Fibroblast of lung (primary cell): ENCODE data around the gene GIMAP8. TPM values are rescaled to one million over a fixed set of nuclear protein-coding genes. Genes with fewer than 3 reads are reported as not detected.
"Not testable (repeated sequence)": the region's sequence is repeated elsewhere in the genome, so short reads cannot be mapped to it uniquely, and the experiment has no call there.

ENCODE experiments used
- DNase-seq, 2 donors: peaks; one replicate each; pipeline versions ENCODE4 v3.0.0 to v3.0.0-alpha.2; 2010; ENCODE audit warnings: low read depth in 2 of 2
- H2AFZ ChIP-seq: 2 replicates; pipeline ENCODE4 v1.5.1; 2012; ENCODE audit warnings: low read length, control low read depth, inconsistent platforms
- H3K27ac ChIP-seq: 2 replicates; pipeline ENCODE4 v1.5.1; 2011; ENCODE audit warnings: low read length, control low read depth; ENCODE audit not compliant: insufficient read depth
- H3K27me3 ChIP-seq: 2 replicates; pipeline ENCODE4 v1.5.1; 2011; ENCODE audit warnings: mild to moderate bottlenecking, low read length; ENCODE audit not compliant: control insufficient read depth, insufficient read depth
- H3K36me3 ChIP-seq: 2 replicates; pipeline ENCODE4 v1.5.1; 2011; ENCODE audit warnings: low read length; ENCODE audit not compliant: control insufficient read depth, insufficient read depth
- H3K4me1 ChIP-seq: 2 replicates; pipeline ENCODE4 v1.5.1; 2011; ENCODE audit warnings: low read length; ENCODE audit not compliant: control insufficient read depth, insufficient read depth; ENCODE audit errors: extremely low read depth
- H3K4me2 ChIP-seq: 2 replicates; pipeline ENCODE4 v1.5.1; 2011; ENCODE audit warnings: low read length, control low read depth; ENCODE audit not compliant: insufficient read depth; ENCODE audit errors: extremely low read depth
- H3K4me3 ChIP-seq, 4 experiments: fragments of 200-600 bp in 1 of 4; sonication (generic) in 1 of 4; replicated peaks in 1 of 4; 2 replicates each; pipeline ENCODE4 v1.5.1; 2011 to 2016; ENCODE audit warnings: low read length in 4 of 4, low read depth in 3 of 4, mild to moderate bottlenecking in 3 of 4, control low read depth in 2 of 4, inconsistent platforms in 1 of 4, mixed read lengths in 1 of 4; ENCODE audit not compliant: insufficient read depth in 1 of 4; ENCODE audit errors: control extremely low read depth in 1 of 4
- H3K79me2 ChIP-seq: 2 replicates; pipeline ENCODE4 v1.5.1; 2012; ENCODE audit warnings: mild to moderate bottlenecking, low read length, inconsistent platforms; ENCODE audit not compliant: control insufficient read depth, insufficient read depth
- H3K9ac ChIP-seq: 2 replicates; pipeline ENCODE4 v1.5.1; 2011; ENCODE audit warnings: mild to moderate bottlenecking, low read length, control low read depth; ENCODE audit not compliant: insufficient read depth
- H3K9me3 ChIP-seq: 2 replicates; pipeline ENCODE4 v1.5.1; 2012; ENCODE audit warnings: low read depth, low read length; ENCODE audit not compliant: control insufficient read depth, insufficient read depth
- H4K20me1 ChIP-seq: 2 replicates; pipeline ENCODE4 v1.5.1; 2011; ENCODE audit warnings: low read length; ENCODE audit not compliant: control insufficient read depth, insufficient read depth; ENCODE audit errors: extremely low read depth
- EZH2 ChIP-seq: IDR thresholded peaks from 2 replicates; pipeline ENCODE4 v1.5.1; 2012; ENCODE audit warnings: low read length, control low read depth, mild to moderate bottlenecking; ENCODE audit errors: missing control alignments
- polyA plus RNA-seq, 2 donors: library from polyadenylated mRNA; depleted of rRNA in 1 of 2; stranded (reverse) in 1 of 2; unstranded in 1 of 2; fragments of >200 nt; gene quantifications; 2 replicates each; pipeline ENCODE4 v1.2.1, GENCODE V29; 2011 to 2012; ENCODE audit warnings: missing spikeins in 1 of 2
- total RNA-seq: library from RNA; depleted of rRNA; stranded (reverse); fragments of >200 nt; gene quantifications from 2 replicates; pipeline ENCODE4 v1.2.1, GENCODE V29; 2014
- TF ChIP-seq, protein P1 (sequence below), 2 donors: IDR thresholded peaks in 1 of 2; conservative IDR thresholded peaks in 1 of 2; 1 replicate in 1 of 2; 2 replicates in 1 of 2; pipeline ENCODE4 v1.5.1; 2011 to 2012; ENCODE audit warnings: low read length in 2 of 2, control low read depth in 1 of 2, inconsistent platforms in 1 of 2, low read depth in 1 of 2, mild to moderate bottlenecking in 1 of 2

The GIMAP8 gene
- total and polyA plus RNA-seq, 2 donors (not counting 1 experiment from before 2014, with no cell fraction given): under 0.01 TPM; not detected in 1

DNA sequence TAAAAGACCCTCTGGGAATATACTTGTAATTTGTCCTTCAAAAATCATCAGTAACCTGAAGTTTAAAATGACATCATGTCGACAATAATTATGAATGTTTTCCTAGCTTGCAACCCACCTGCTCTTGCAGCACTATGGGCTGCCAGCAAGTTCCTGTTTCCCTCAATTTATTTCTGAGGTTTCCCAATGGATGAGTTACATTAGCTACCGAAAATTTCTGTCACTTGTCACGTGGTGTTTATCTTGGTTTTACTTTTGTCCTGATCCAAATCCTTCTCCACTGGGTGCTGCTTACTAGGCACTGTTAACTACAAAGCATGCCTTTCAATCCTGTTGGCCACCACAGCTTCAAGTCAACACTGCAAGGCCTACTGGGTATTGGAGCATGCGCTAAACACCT is 31.5 kb downstream of the GIMAP8 start:
- Histone ChIP-seq H3K79me2 (no peaks in the 10 kb centered on the region), H3K9ac (no peak overlapping the region), H3K4me2 (no peak overlapping the region), H3K27ac (no peak overlapping the region), H3K27me3 (no peaks in the 10 kb centered on the region), H2AFZ (no peak overlapping the region), H4K20me1 (no peaks in the 10 kb centered on the region), H3K4me3 (no peak overlapping the region), H3K9me3 (no peaks in the 10 kb centered on the region), H3K36me3 (no peaks in the 10 kb centered on the region), H3K4me1 (no peaks in the 10 kb centered on the region)
- TF ChIP-seq, protein P1, sequence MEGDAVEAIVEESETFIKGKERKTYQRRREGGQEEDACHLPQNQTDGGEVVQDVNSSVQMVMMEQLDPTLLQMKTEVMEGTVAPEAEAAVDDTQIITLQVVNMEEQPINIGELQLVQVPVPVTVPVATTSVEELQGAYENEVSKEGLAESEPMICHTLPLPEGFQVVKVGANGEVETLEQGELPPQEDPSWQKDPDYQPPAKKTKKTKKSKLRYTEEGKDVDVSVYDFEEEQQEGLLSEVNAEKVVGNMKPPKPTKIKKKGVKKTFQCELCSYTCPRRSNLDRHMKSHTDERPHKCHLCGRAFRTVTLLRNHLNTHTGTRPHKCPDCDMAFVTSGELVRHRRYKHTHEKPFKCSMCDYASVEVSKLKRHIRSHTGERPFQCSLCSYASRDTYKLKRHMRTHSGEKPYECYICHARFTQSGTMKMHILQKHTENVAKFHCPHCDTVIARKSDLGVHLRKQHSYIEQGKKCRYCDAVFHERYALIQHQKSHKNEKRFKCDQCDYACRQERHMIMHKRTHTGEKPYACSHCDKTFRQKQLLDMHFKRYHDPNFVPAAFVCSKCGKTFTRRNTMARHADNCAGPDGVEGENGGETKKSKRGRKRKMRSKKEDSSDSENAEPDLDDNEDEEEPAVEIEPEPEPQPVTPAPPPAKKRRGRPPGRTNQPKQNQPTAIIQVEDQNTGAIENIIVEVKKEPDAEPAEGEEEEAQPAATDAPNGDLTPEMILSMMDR (conservative IDR thresholded peaks at IDR 0.05 in 1 of 2, IDR thresholded peaks at IDR 0.05 in 1 of 2; ENCODE audit: low read depth in 1 of 2, low read length in 2 of 2): no peak
- TF ChIP-seq EZH2: no peak
- DNase-seq: no peak

DNA sequence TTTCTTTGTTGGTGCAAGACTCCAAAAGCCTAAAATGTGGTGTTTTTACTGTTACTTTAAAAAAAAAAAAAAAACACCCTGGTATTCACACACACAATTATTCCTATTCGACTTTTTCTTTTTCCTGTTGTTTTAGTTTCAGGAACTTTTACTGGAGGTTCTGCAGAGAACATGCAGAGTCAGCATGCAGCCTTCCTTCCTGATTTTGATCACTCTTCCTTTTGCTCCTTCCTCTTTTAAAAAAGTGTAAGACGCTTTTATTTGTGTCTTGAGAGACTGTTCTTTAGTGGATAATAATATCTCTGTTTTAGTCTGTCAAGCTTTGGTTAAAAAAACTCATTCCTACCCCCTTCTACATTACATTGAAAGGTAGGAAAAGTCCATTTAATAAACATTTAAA is 33.1 kb downstream of the GIMAP8 start:
- not testable (repeated sequence) for H3K79me2 ChIP-seq, H3K27me3 ChIP-seq, H3K4me3 ChIP-seq, H3K4me2 ChIP-seq, H2AFZ ChIP-seq, H3K9me3 ChIP-seq, H3K27ac ChIP-seq, H3K9ac ChIP-seq, H3K4me1 ChIP-seq, H3K36me3 ChIP-seq, H4K20me1 ChIP-seq, DNase-seq

DNA sequence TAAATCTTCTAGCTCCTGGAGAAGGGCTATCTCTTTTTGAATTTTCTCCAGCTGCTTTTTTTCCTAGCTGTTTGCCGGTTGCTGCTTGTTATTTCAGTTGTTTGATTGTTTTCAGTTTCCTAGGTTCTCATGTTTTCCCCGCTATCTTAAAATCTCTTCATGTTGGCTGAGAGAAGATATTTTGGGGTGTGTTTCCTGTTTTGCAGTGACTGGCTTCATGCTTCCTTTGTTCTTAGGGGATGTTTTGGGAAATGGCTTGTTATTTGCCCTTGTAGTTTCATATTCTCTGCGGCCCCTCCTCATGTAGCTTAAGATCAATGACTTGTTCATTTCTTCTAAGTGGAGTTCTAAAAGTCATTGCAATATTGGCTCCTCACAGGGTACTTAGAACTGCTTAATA is 33.6 kb downstream of the GIMAP8 start:
- not testable (repeated sequence) for H2AFZ ChIP-seq, H3K79me2 ChIP-seq

DNA sequence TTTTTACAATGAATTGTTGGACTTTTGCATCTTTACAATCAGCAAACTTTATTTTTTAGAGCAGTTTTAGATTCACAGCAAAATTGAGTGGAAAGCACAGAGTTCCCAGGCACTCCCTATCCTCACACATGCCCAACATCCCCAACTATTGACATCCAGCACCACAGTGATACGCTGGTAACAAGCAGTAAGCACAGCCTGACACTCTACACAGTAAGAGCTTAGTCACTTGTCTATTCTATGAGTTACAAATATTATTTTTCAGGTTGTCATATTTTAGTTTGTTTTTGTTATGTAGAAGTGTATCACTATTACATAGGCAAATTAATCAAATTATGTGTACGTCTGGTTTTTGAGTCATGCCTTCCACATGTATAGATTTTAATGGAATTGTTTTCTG is 37.2 kb downstream of the GIMAP8 start:
- Histone ChIP-seq H3K27me3 (no peaks in the 10 kb centered on the region), H4K20me1 (no peaks in the 10 kb centered on the region), H3K4me1 (no peaks in the 10 kb centered on the region), H3K79me2 (no peaks in the 10 kb centered on the region), H3K4me3 (no peak overlapping the region), H3K4me2 (no peak overlapping the region), H3K9me3 (no peaks in the 10 kb centered on the region), H2AFZ (no peak overlapping the region), H3K9ac (no peak overlapping the region), H3K27ac (no peak overlapping the region), H3K36me3 (no peaks in the 10 kb centered on the region)
- DNase-seq: no peak
- no peak for TF ChIP-seq EZH2
- TF ChIP-seq, protein P1 (conservative IDR thresholded peaks at IDR 0.05 in 1 of 2, IDR thresholded peaks at IDR 0.05 in 1 of 2; ENCODE audit: low read depth in 1 of 2, low read length in 2 of 2): no peak

More for the DNA sequence above, 33.6 kb downstream of the GIMAP8 start:
- not testable (repeated sequence) for H3K27ac ChIP-seq, H3K4me2 ChIP-seq, H3K9me3 ChIP-seq, DNase-seq, H4K20me1 ChIP-seq, H3K4me3 ChIP-seq, H3K9ac ChIP-seq, H3K36me3 ChIP-seq, H3K27me3 ChIP-seq, H3K4me1 ChIP-seq
